Measurements from ENCODE around the gene KRT86.
A peak's percentile ranks its signal among the peaks of the same experiment; 100 is the strongest.

Gene KRT86

GRCh38 chr12:52338241-52338960 lies 64.0 kb downstream of the KRT86 start:
- TF ChIP-seq CTCF (conservative IDR thresholded peaks at IDR 0.05), result no peak
- TF ChIP-seq ZFX (IDR thresholded peaks at IDR 0.05), result no peak
- H3K27ac ChIP-seq, result peak overlapping the region; percentile 0; the same call in 1 of the 2 replicates

GRCh38 chr12:52341066-52341580 lies 66.7 kb downstream of the KRT86 start:
- TF ChIP-seq ZFX (IDR thresholded peaks at IDR 0.05), result no peak

GRCh38 chr12:52342781-52343490 lies 68.5 kb downstream of the KRT86 start:
- no peak for TF ChIP-seq ZFX (IDR thresholded peaks at IDR 0.05)
- no peak for TF ChIP-seq CTCF (conservative IDR thresholded peaks at IDR 0.05)
- H3K27ac ChIP-seq, result no peak overlapping the region

More at GRCh38 chr12:52341066-52341580, 66.7 kb downstream of the KRT86 start:
- no peak overlapping the region for H3K27ac ChIP-seq

- no peak for TF ChIP-seq ZFX (IDR thresholded peaks at IDR 0.05)
- TF ChIP-seq CTCF (conservative IDR thresholded peaks at IDR 0.05), result no peak
- H3K27ac ChIP-seq, result no peak overlapping the region
Observed at GRCh38 chr12:52343550-52343949, 69.1 kb downstream of the KRT86 start.

GRCh38 chr12:52344111-52344510 lies 69.7 kb downstream of the KRT86 start:
- no peak overlapping the region for H3K27ac ChIP-seq
- TF ChIP-seq CTCF (conservative IDR thresholded peaks at IDR 0.05), result no peak
- no peak for TF ChIP-seq ZFX (IDR thresholded peaks at IDR 0.05)

- H3K27ac ChIP-seq, result peak overlapping the region; percentile 7; the same call in 1 of the 2 replicates
Observed at GRCh38 chr12:52345041-52345440, 70.6 kb downstream of the KRT86 start.

GRCh38 chr12:52346593-52346992 lies 72.1 kb downstream of the KRT86 start:
- H3K27ac ChIP-seq, result no peak overlapping the region
- TF ChIP-seq ZFX (IDR thresholded peaks at IDR 0.05), result no peak

- H3K27ac ChIP-seq, result no peak overlapping the region
- TF ChIP-seq CTCF (conservative IDR thresholded peaks at IDR 0.05) (no peak), ZFX (IDR thresholded peaks at IDR 0.05) (no peak)
Observed at GRCh38 chr12:52347016-52347415, 72.6 kb downstream of the KRT86 start.

All from C4-2B (cell line).